Astrocyte (in vitro differentiated cells and primary cell): ENCODE measurements around the gene TMEM97. TPM values are rescaled to one million over a fixed set of nuclear protein-coding genes. Genes with fewer than 3 reads are reported as not detected.
"Not testable (repeated sequence)": the region's sequence is repeated elsewhere in the genome, so short reads cannot be mapped to it uniquely, and the experiment has no call there.

Source experiments
- DNase-seq: peaks from one replicate; pipeline ENCODE4 v3.0.0-alpha.2; 2010; ENCODE audit warnings: low read depth
- FAIRE-seq: peaks from 2 replicates; lab custom pipeline; 2011; peaks lifted over from hg19 to GRCh38; lab: Jason Lieb, UNC
- H2AFZ ChIP-seq: 2 replicates; pipeline ENCODE4 v1.6.0; 2012; ENCODE audit warnings: low read depth, low read length, inconsistent platforms
- H3K27ac ChIP-seq: 2 replicates; pipeline ENCODE4 v1.5.1; 2011; ENCODE audit warnings: low read depth, low read length, inconsistent platforms
- H3K27me3 ChIP-seq: 2 replicates; pipeline ENCODE4 v1.6.0; 2011; ENCODE audit warnings: low read length, inconsistent platforms; ENCODE audit not compliant: insufficient read depth
- H3K36me3 ChIP-seq: 2 replicates; pipeline ENCODE4 v1.5.1; 2011; ENCODE audit warnings: low read length, inconsistent platforms; ENCODE audit not compliant: insufficient read depth
- H3K4me1 ChIP-seq: 2 replicates; pipeline ENCODE4 v1.5.1; 2011; ENCODE audit warnings: low read length, inconsistent platforms; ENCODE audit not compliant: insufficient read depth
- H3K4me2 ChIP-seq: 2 replicates; pipeline ENCODE4 v1.6.0; 2012; ENCODE audit warnings: low read length, inconsistent platforms
- H3K4me3 ChIP-seq: 2 replicates; pipeline ENCODE4 v1.5.1; 2011; ENCODE audit warnings: low read depth, mild to moderate bottlenecking, low read length, inconsistent platforms; ENCODE audit not compliant: insufficient read depth
- H3K79me2 ChIP-seq: 2 replicates; pipeline ENCODE4 v1.6.0; 2012; ENCODE audit warnings: mild to moderate bottlenecking, low read length, inconsistent platforms; ENCODE audit not compliant: insufficient read depth
- H3K9ac ChIP-seq: 2 replicates; pipeline ENCODE4 v1.6.0; 2012; ENCODE audit warnings: mild to moderate bottlenecking, low read length, inconsistent platforms
- H3K9me3 ChIP-seq: 2 replicates; pipeline ENCODE4 v1.5.1; 2012; ENCODE audit warnings: low read depth, mild to moderate bottlenecking, low read length, inconsistent platforms; ENCODE audit not compliant: insufficient read depth
- H4K20me1 ChIP-seq: 2 replicates; pipeline ENCODE4 v1.6.0; 2012; ENCODE audit warnings: low read length, inconsistent platforms; ENCODE audit not compliant: insufficient read depth
- H3K27ac Mint-ChIP-seq: one replicate; pipeline ENCODE4 v1.8.0; 2021; ENCODE audit warnings: mild to moderate bottlenecking, mixed read lengths; ENCODE audit not compliant: unreplicated experiment
- H3K27me3 Mint-ChIP-seq: one replicate; pipeline ENCODE4 v1.8.0; 2021; ENCODE audit warnings: low read depth, mixed read lengths; ENCODE audit not compliant: unreplicated experiment
- H3K36me3 Mint-ChIP-seq: one replicate; pipeline ENCODE4 v1.8.0; 2021; ENCODE audit warnings: low read depth, mixed read lengths; ENCODE audit not compliant: unreplicated experiment
- H3K4me1 Mint-ChIP-seq: one replicate; pipeline ENCODE4 v1.8.0; 2021; ENCODE audit warnings: low read depth, mixed read lengths; ENCODE audit not compliant: unreplicated experiment
- H3K4me3 Mint-ChIP-seq: one replicate; pipeline ENCODE4 v1.8.0; 2021; ENCODE audit warnings: mild to moderate bottlenecking, moderate library complexity, mixed read lengths; ENCODE audit not compliant: unreplicated experiment
- H3K9me3 Mint-ChIP-seq: one replicate; pipeline ENCODE4 v1.8.0; 2021; ENCODE audit warnings: mild to moderate bottlenecking, mixed read lengths; ENCODE audit not compliant: unreplicated experiment
- EZH2 ChIP-seq: IDR thresholded peaks from 2 replicates; pipeline ENCODE4 v1.6.1; 2012; ENCODE audit warnings: mild to moderate bottlenecking, low read length, inconsistent platforms; ENCODE audit not compliant: insufficient read depth
- total RNA-seq: library from RNA; stranded (reverse); gene quantifications from 2 replicates; pipeline ENCODE4 v1.2.1, GENCODE V29; 2021
- TF ChIP-seq, protein P1 (sequence below): IDR thresholded peaks from 2 replicates; pipeline ENCODE4 v1.5.1; 2011; ENCODE audit warnings: low read depth, mild to moderate bottlenecking, inconsistent platforms, low read length, moderate library complexity; ENCODE audit not compliant: insufficient read depth

TMEM97 gene
- total RNA-seq, 1 donor from 2014 or later: 20.4 TPM

GRCh38 chr17:28270926-28271325 is 48.1 kb upstream of the TMEM97 start:
- Mint-ChIP-seq H3K9me3 (peaks cover 34% of the 10 kb centered on the region), H3K36me3 (peaks cover 4% of the 10 kb centered on the region), H3K27ac (no peak overlapping the region), H3K27me3 (peaks cover 65% of the 10 kb centered on the region), H3K4me1 (peaks cover 8% of the 10 kb centered on the region), H3K4me3 (no peak overlapping the region)
- DNase-seq: no peak
- no peak overlapping the region for H3K4me3 ChIP-seq
- H3K9me3 ChIP-seq: no peaks in the 10 kb centered on the region
- H3K27ac ChIP-seq: no peak overlapping the region
- peaks cover 59% of the 10 kb centered on the region for H3K27me3 ChIP-seq
- FAIRE-seq: no peak
- H3K36me3 ChIP-seq: no peaks in the 10 kb centered on the region
- no peaks in the 10 kb centered on the region for H3K79me2 ChIP-seq
- H2AFZ ChIP-seq: no peak overlapping the region
- no peaks in the 10 kb centered on the region for H4K20me1 ChIP-seq
- H3K9ac ChIP-seq: no peak overlapping the region
- H3K4me2 ChIP-seq: no peak overlapping the region
- TF ChIP-seq, protein P1, sequence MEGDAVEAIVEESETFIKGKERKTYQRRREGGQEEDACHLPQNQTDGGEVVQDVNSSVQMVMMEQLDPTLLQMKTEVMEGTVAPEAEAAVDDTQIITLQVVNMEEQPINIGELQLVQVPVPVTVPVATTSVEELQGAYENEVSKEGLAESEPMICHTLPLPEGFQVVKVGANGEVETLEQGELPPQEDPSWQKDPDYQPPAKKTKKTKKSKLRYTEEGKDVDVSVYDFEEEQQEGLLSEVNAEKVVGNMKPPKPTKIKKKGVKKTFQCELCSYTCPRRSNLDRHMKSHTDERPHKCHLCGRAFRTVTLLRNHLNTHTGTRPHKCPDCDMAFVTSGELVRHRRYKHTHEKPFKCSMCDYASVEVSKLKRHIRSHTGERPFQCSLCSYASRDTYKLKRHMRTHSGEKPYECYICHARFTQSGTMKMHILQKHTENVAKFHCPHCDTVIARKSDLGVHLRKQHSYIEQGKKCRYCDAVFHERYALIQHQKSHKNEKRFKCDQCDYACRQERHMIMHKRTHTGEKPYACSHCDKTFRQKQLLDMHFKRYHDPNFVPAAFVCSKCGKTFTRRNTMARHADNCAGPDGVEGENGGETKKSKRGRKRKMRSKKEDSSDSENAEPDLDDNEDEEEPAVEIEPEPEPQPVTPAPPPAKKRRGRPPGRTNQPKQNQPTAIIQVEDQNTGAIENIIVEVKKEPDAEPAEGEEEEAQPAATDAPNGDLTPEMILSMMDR: no peak
- TF ChIP-seq EZH2: no peak
- no peaks in the 10 kb centered on the region for H3K4me1 ChIP-seq

- FAIRE-seq (no peak), DNase-seq (no peak)
- H3K36me3 Mint-ChIP-seq: peaks cover 4% of the 10 kb centered on the region
These were observed 47.6 kb upstream of the TMEM97 start for GRCh38 chr17:28271431-28271830.

DNA sequence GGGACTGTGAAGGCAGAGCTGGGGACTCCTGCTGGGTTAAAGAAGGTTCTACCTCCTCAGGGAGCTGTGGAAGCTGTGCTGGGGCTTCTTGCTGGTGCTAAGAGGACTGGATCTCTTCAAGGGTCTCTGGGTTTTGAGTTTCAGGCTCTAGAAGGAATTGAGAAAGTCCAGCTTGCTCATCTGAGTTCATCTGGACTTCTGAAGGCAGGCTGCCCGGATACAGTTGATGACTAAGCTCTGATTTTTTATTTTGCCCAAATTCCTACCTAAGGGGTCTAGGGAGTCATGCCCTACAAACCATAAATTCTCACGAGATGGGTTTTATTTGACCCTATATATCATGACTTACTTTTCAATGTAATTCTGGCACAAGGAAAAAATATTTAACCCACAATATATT is 46.8 kb upstream of the TMEM97 start:
- FAIRE-seq: no peak
- TF ChIP-seq, protein P1: no peak
- no peak for TF ChIP-seq EZH2

More at GRCh38 chr17:28271431-28271830, 47.6 kb upstream of the TMEM97 start:
- Histone ChIP-seq H3K36me3 (no peaks in the 10 kb centered on the region), H3K27ac (no peak overlapping the region), H3K79me2 (no peaks in the 10 kb centered on the region), H4K20me1 (no peaks in the 10 kb centered on the region), H3K9ac (no peak overlapping the region), H3K9me3 (no peaks in the 10 kb centered on the region), H2AFZ (no peak overlapping the region), H3K4me2 (no peak overlapping the region), H3K4me1 (no peaks in the 10 kb centered on the region), H3K4me3 (no peak overlapping the region), H3K27me3 (peaks cover 62% of the 10 kb centered on the region)
- Mint-ChIP-seq H3K27ac (no peak overlapping the region), H3K9me3 (peaks cover 34% of the 10 kb centered on the region), H3K4me1 (peaks cover 8% of the 10 kb centered on the region), H3K4me3 (no peak overlapping the region), H3K27me3 (peaks cover 70% of the 10 kb centered on the region)
- TF ChIP-seq EZH2: no peak
- TF ChIP-seq, protein P1: no peak

DNA sequence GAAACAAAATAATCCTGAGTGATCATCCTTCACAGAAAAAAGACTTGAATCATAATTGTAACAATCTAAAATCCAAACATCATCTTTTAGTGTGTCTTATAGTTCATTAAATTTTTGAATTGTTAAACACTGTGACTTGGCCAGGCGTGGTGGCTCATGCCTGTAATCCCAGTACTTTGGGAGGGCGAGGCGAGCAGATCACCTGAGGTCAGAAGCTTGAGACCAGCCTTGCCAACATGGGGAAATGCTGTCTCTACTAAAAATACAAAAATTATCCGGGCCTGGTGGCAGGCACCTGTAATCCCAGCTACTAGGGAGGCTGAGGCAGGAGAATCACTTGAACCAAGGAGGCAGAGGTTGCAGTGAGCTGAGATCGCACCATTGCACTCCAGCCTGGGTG is 45.7 kb upstream of the TMEM97 start:
- H3K27ac Mint-ChIP-seq, H3K4me2 ChIP-seq, H3K4me3 ChIP-seq, H4K20me1 ChIP-seq, H3K4me1 ChIP-seq, H3K27ac ChIP-seq, H2AFZ ChIP-seq, H3K4me3 Mint-ChIP-seq, H3K9ac ChIP-seq, H3K36me3 Mint-ChIP-seq, H3K36me3 ChIP-seq, FAIRE-seq, DNase-seq, H3K79me2 ChIP-seq, H3K9me3 ChIP-seq: not testable (repeated sequence)
- peaks cover 67% of the 10 kb centered on the region for H3K27me3 ChIP-seq
- Mint-ChIP-seq H3K9me3 (peaks cover 29% of the 10 kb centered on the region), H3K4me1 (peaks cover 11% of the 10 kb centered on the region), H3K27me3 (peaks cover 70% of the 10 kb centered on the region)

More for the DNA sequence above, 46.8 kb upstream of the TMEM97 start:
- H3K4me1 Mint-ChIP-seq: peaks cover 8% of the 10 kb centered on the region
- Histone ChIP-seq H3K9ac (no peak overlapping the region), H3K27ac (no peak overlapping the region), H2AFZ (no peak overlapping the region), H3K27me3 (peaks cover 67% of the 10 kb centered on the region), H3K4me3 (no peak overlapping the region), H3K9me3 (no peaks in the 10 kb centered on the region), H3K4me2 (no peak overlapping the region), H3K36me3 (no peaks in the 10 kb centered on the region), H3K79me2 (no peaks in the 10 kb centered on the region), H3K4me1 (no peaks in the 10 kb centered on the region), H4K20me1 (no peaks in the 10 kb centered on the region)
- H3K4me3 Mint-ChIP-seq: no peak overlapping the region
- H3K36me3 Mint-ChIP-seq: peaks cover 4% of the 10 kb centered on the region
- H3K27me3 Mint-ChIP-seq: peaks cover 70% of the 10 kb centered on the region
- H3K27ac Mint-ChIP-seq: no peak overlapping the region
- peaks cover 30% of the 10 kb centered on the region for H3K9me3 Mint-ChIP-seq
- DNase-seq: no peak
